Mucosa of descending colon (tissue), 3 donors: ENCODE measurements around the gene AGAP6. TPM values are rescaled to one million over a fixed set of nuclear protein-coding genes. Genes with fewer than 3 reads are reported as not detected.
"Not testable (repeated sequence)": the region's sequence is repeated elsewhere in the genome, so short reads cannot be mapped to it uniquely, and the experiment has no call there.

Experiments used
- ATAC-seq: fragments of 200-7000 bp; cut with Tn5 transposase; one replicate; pipeline ENCODE4 v1.9.1; 2020; ENCODE audit warnings: mild to moderate bottlenecking, moderate library complexity
- DNase-seq, 3 donors: peaks; one replicate each; pipeline ENCODE4 v3.0.0-alpha.2; 2020
- H3K36me3 ChIP-seq: fragments of 200-600 bp; one replicate; pipeline ENCODE4 v1.8.0; 2021; ENCODE audit warnings: low read depth, mild to moderate bottlenecking
- H3K4me1 ChIP-seq: fragments of 200-600 bp; one replicate; pipeline ENCODE4 v1.8.0; 2021; ENCODE audit warnings: low read depth, mild to moderate bottlenecking
- H3K4me3 ChIP-seq: fragments of 200-600 bp; one replicate; pipeline ENCODE4 v1.8.0; 2021; ENCODE audit warnings: mild to moderate bottlenecking
- H3K9me3 ChIP-seq: fragments of 200-600 bp; one replicate; pipeline ENCODE4 v1.8.0; 2021; ENCODE audit warnings: mild to moderate bottlenecking
- intact Hi-C, 2 donors: fragments of 100-400 bp; cut with DNase I in 1 of 2; cut with micrococcal nuclease in 1 of 2; formaldehyde crosslinking; loops; one replicate each; pipeline versions ENCODE4 v1.11.0 to v1.11.1; 2022; cut with DNase I, micrococcal nuclease
- total RNA-seq, 3 donors: library from RNA; stranded (reverse); fragmentation: NEBNext Ultra II Directional in 2 of 3; extraction: Animal tissue kit (Norgen Biotek cat#: 25700) in 2 of 3; gene quantifications; one replicate each; pipeline versions ENCODE4 v1.2.1 to v1.2.4, GENCODE V29; 2021 to 2023
- donor health status: DM: no; HTN: no; CAD: no; lungs with moderate emphysema.
- donor health status: DM: no; HTN: no; CAD: no.
- donor health status: DM: no; HTN: yes; CAD: no.

The AGAP6 gene
- total RNA-seq, 3 donors from 2014 or later, result 8.7 to 13.7 (median 10.4) TPM

DNA sequence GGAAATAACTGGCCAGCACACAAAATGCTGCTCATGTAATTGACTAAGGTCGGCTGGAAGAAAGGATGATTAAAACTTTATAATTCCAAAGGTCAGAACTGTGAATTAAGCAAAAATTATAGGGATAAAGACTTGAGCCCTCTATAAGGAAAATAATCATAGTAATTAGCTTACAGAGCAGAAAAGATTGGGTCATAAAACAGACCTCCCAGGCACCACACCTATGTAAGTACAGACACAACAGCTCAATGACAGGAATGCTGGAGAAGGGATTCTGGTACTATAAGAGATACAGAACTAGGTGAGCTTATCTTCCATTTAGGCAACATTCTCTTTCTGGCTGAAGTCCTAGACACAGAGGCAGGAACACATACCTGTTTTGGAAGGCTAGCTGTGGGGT is 70.5 kb downstream of the AGAP6 start:
- intact Hi-C loops, H3K4me1 ChIP-seq, H3K4me3 ChIP-seq, H3K36me3 ChIP-seq, H3K9me3 ChIP-seq: not testable (repeated sequence)
- DNase-seq, result peak in 1 of 3 donors; percentile 13
- peak; percentile 90 for ATAC-seq

DNA sequence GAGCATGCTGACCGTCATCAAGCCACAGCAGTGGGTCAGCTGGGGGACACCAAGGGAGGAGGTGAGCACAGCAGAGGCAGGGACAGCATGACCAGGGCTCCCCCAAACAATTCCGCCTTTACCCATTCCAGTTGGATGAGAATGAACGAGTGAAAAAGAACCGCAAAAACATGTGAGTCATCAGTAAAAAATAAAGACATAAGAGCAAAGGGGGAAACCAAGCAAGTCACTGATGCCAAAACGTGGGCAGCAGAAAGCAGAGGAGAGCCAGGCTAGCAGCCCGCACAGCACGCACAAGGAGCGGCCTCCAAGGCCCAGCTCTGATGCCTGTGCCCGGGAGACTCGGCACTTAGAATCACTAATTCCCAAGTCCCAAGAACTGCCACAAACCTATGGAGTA is 71.7 kb downstream of the AGAP6 start:
- H3K4me3 ChIP-seq, DNase-seq, H3K36me3 ChIP-seq, intact Hi-C loops, H3K9me3 ChIP-seq, H3K4me1 ChIP-seq, ATAC-seq: not testable (repeated sequence)

Other genes starting within 250 kb of the AGAP6 start
- 1 to 10 TPM; 1.9 to 2.6 (median 2.5) TPM for gene OGDHL, start 226.1 kb upstream of the AGAP6 start, total RNA-seq
- 10 to 100 TPM; 26.6 to 34.3 (median 31.6) TPM for gene PARG, start 46.4 kb upstream of the AGAP6 start, total RNA-seq
- gene TIMM23B, start 46.4 kb upstream of the AGAP6 start, total RNA-seq, result 10 to 100 TPM; 11.8 to 17.0 (median 14.2) TPM
- gene WASHC2A, start 79.5 kb downstream of the AGAP6 start, total RNA-seq, result 10 to 100 TPM; 54.0 to 79.3 (median 62.7) TPM